Adrenal gland (tissue), 5 donors: Measurements from ENCODE around the gene SLC3A2.

ENCODE experiments used
- POLR2A ChIP-seq, 2 donors: fragments of 450-650 bp; IDR thresholded peaks; one replicate each; pipeline ENCODE4 v1.6.1; 2017; ENCODE audit warnings: antibody characterized with exemption in 2 of 2, mild to moderate bottlenecking in 2 of 2, moderate library complexity in 1 of 2
- TF ChIP-seq, protein P1 (sequence below), 6 experiments: fragments of 450-650 bp in 4 of 6; fragments of 200-600 bp in 2 of 6; sonication (generic) in 1 of 6; IDR thresholded peaks; 1 replicate in 5 of 6; 2 replicates in 1 of 6; pipeline versions ENCODE4 v1.5.1 to v1.8.0; 2016 to 2021; ENCODE audit warnings: antibody characterized with exemption in 6 of 6, mild to moderate bottlenecking in 2 of 6, moderate library complexity in 1 of 6
- donor health status: DM: no; HTN: no; CAD: no.

DNA sequence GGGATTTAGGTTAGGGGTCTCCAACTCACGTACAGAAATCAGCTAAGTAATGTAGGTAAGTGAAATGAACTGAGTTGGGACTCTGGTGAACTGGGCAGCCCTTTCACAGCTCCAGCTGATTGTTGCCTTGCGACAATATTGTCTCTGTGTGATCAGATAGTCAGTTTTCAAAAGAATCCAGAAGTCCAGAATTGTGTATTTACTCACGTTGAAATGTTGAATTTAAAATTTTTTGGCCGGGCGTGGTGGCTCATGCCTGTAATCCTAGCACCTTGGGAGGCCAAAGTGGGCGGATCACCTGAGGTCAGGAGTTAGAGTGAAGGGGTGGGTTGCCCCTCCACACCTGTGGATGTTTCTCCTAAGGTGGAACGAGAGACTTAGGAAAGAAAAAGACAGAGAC is 22.5 kb upstream of the SLC3A2 start:
- TF ChIP-seq, protein P1, sequence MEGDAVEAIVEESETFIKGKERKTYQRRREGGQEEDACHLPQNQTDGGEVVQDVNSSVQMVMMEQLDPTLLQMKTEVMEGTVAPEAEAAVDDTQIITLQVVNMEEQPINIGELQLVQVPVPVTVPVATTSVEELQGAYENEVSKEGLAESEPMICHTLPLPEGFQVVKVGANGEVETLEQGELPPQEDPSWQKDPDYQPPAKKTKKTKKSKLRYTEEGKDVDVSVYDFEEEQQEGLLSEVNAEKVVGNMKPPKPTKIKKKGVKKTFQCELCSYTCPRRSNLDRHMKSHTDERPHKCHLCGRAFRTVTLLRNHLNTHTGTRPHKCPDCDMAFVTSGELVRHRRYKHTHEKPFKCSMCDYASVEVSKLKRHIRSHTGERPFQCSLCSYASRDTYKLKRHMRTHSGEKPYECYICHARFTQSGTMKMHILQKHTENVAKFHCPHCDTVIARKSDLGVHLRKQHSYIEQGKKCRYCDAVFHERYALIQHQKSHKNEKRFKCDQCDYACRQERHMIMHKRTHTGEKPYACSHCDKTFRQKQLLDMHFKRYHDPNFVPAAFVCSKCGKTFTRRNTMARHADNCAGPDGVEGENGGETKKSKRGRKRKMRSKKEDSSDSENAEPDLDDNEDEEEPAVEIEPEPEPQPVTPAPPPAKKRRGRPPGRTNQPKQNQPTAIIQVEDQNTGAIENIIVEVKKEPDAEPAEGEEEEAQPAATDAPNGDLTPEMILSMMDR (IDR thresholded peaks at IDR 0.05), result no peak
- TF ChIP-seq POLR2A (IDR thresholded peaks at IDR 0.05), result no peak
